Heart left ventricle (tissue), 13 donors: ENCODE measurements around the gene BBOX1.

Experiments
- POLR2A ChIP-seq, 2 donors: fragments of 450-650 bp; IDR thresholded peaks; one replicate each; pipeline ENCODE4 v1.6.1; 2017; ENCODE audit warnings: antibody characterized with exemption in 2 of 2, mild to moderate bottlenecking in 2 of 2, moderate library complexity in 2 of 2
- TF ChIP-seq, protein P1 (sequence below), 12 donors: fragments of 200-600 bp; sonication (generic) in 4 of 12; IDR thresholded peaks; one replicate each; pipeline versions ENCODE4 v1.5.0 to v1.8.0; 2018 to 2022; ENCODE audit warnings: antibody characterized with exemption in 12 of 12, mild to moderate bottlenecking in 5 of 12
- donor health status: ischemic (EF 13 %, LVEDD 7.1; RV severe dilation, severe dysfunction).
- donor health status: DM: no; HTN: yes; CAD: no.
- donor health status: DM: no; HTN: no; CAD: no.
- donor health status: ischemic (EF 25% LVEDD 6.9; RV normal size, moderate dysfunction).
- donor health status: ischemic (EF 25% LVEDD 5.7; RV mildly dilated, moderate dysfunction).
- donor health status: ischemic (EF 35%, LVEDD 5.7; RV mildly dilated, moderate dysfunction).
- donor health status: nonischemic (EF 11% LVEDD 7.7; RV severe dilation, severe dysfunction).
- donor health status: DM: yes; HTN: yes; CAD: no.
- donor health status: PGD.
- donor health status: ischemic (EF 29% LVEDD 5.4; RV normal size, mild dysfunction).
- donor health status: nonischemic (EF 23%, LVEDD 6.1; RV moderate dilation, normal function).

DNA sequence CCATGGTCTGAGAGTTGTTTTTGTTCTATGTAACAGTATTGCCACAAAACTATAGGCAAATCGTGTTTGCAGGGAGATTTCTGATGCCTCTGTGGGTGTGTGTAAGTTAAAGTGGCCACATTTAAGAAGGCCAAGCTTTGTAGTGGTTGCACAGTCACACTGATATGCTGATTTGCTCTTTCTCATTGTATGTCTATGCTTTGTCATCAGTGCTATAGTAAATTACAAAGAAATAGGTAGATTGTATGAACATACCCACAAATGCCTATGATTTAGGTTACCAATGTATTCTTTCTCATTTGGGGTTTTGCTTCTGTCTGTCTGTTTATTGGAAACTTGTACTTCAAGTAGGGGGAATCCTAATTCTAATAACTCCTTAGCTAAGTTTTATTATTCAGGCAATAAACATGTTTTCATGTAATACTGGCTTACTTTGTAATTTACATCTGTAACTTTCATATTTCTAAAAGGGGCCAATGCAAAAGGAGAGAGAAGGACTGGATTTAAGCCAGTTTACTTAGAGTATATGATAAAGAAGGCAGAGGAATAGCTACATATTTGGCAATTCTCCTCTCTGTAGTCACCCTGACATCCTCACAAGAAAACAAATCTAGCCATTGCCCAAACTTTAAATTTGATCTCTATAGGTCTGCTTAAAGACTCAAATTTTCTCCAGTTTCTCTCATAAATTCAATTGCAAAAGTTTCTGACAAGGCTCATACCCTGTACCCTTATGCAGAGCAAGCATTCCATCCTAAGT lies 44.7 kb upstream of the BBOX1 start:
- TF ChIP-seq, protein P1, sequence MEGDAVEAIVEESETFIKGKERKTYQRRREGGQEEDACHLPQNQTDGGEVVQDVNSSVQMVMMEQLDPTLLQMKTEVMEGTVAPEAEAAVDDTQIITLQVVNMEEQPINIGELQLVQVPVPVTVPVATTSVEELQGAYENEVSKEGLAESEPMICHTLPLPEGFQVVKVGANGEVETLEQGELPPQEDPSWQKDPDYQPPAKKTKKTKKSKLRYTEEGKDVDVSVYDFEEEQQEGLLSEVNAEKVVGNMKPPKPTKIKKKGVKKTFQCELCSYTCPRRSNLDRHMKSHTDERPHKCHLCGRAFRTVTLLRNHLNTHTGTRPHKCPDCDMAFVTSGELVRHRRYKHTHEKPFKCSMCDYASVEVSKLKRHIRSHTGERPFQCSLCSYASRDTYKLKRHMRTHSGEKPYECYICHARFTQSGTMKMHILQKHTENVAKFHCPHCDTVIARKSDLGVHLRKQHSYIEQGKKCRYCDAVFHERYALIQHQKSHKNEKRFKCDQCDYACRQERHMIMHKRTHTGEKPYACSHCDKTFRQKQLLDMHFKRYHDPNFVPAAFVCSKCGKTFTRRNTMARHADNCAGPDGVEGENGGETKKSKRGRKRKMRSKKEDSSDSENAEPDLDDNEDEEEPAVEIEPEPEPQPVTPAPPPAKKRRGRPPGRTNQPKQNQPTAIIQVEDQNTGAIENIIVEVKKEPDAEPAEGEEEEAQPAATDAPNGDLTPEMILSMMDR (IDR thresholded peaks at IDR 0.05), result no peak
- no peak for TF ChIP-seq POLR2A (IDR thresholded peaks at IDR 0.05)
